HG03457 (cell line): ENCODE measurements around the gene TUT1.

ENCODE experiments used
- ATAC-seq: cut with Tn5 transposase; IDR thresholded peaks from one replicate; pipeline ENCODE4 v1.9.1; 2021; ENCODE audit warnings: moderate number of reproducible peaks; ENCODE audit not compliant: unreplicated experiment

Gene TUT1

GRCh38 chr11:62542750-62543567, 48.4 kb downstream of the TUT1 start:
- ATAC-seq, result no peak

- no peak for ATAC-seq
Measured at GRCh38 chr11:62542111-62542745, 49.1 kb downstream of the TUT1 start.

GRCh38 chr11:62540804-62541701, 50.3 kb downstream of the TUT1 start:
- peak; percentile 48 for ATAC-seq

- no peak for ATAC-seq
Measured at GRCh38 chr11:62539238-62539925, 51.9 kb downstream of the TUT1 start.

- no peak for ATAC-seq
Measured at GRCh38 chr11:62538470-62539237, 52.7 kb downstream of the TUT1 start.

GRCh38 chr11:62536301-62536957, 54.9 kb downstream of the TUT1 start:
- no peak for ATAC-seq

- no peak for ATAC-seq
Measured at GRCh38 chr11:62535802-62536201, 55.5 kb downstream of the TUT1 start.

GRCh38 chr11:62534779-62535545, 56.4 kb downstream of the TUT1 start:
- ATAC-seq, result no peak

GRCh38 chr11:62532096-62532495, 59.2 kb downstream of the TUT1 start:
- no peak for ATAC-seq
